K562 (cell line): ENCODE results near the gene CDHR2. TPM values are rescaled to one million over a fixed set of nuclear protein-coding genes. Genes with fewer than 3 reads are reported as not detected.

Source experiments
- ATF1 ChIP-seq, 2 experiments: fragments of 450-650 bp in 1 of 2; IDR thresholded peaks; 2 replicates each; pipeline ENCODE4 v1.6.1; 2016; ENCODE audit warnings: missing compliant biosample characterization in 1 of 2, missing genetic modification characterization in 1 of 2
- CBX1 ChIP-seq: sonication (generic); IDR thresholded peaks from 2 replicates; pipeline ENCODE4 v1.6.1; 2016; ENCODE audit warnings: antibody characterized with exemption, low read depth, mild to moderate bottlenecking
- DNMT1 ChIP-seq: fragments of 450-650 bp; IDR thresholded peaks from 2 replicates; pipeline ENCODE4 v1.6.1; 2016; ENCODE audit warnings: antibody characterized with exemption, mild to moderate bottlenecking
- ELF2 ChIP-seq: fragments of 250-450 bp; sonication (Bioruptor Pico); IDR thresholded peaks from 2 replicates; pipeline ENCODE4 v1.5.0; 2021; ENCODE audit warnings: mild to moderate bottlenecking
- ETS1 ChIP-seq: conservative IDR thresholded peaks from 2 replicates; pipeline ENCODE4 v1.6.1; 2011; ENCODE audit warnings: low read depth, mild to moderate bottlenecking, low read length; ENCODE audit not compliant: control insufficient read depth
- ID3 ChIP-seq, 2 experiments: fragments of 250-450 bp in 1 of 2; fragments of 450-650 bp in 1 of 2; sonication (Bioruptor Pico) in 1 of 2; IDR thresholded peaks; 2 replicates each; pipeline versions ENCODE4 v1.6.1 to v1.8.0; 2016 to 2021; ENCODE audit warnings: mild to moderate bottlenecking in 2 of 2, moderate library complexity in 2 of 2, missing compliant biosample characterization in 1 of 2, missing genetic modification characterization in 1 of 2
- ILK ChIP-seq: fragments of 450-650 bp; IDR thresholded peaks from 2 replicates; pipeline ENCODE4 v1.6.1; 2016; ENCODE audit warnings: missing genetic modification characterization, low read depth, mild to moderate bottlenecking, missing compliant biosample characterization, moderate library complexity, borderline replicate concordance
- KLF10 ChIP-seq: fragments of 250-450 bp; sonication (Bioruptor Pico); IDR thresholded peaks from 2 replicates; pipeline ENCODE4 v1.6.1; 2021; ENCODE audit warnings: matching md5 sums
- MAFF ChIP-seq: IDR thresholded peaks from 2 replicates; pipeline ENCODE4 v1.6.1; 2012; ENCODE audit warnings: low read length, improper control_type of control experiment
- MITF ChIP-seq: IDR thresholded peaks from 2 replicates; pipeline ENCODE4 v1.6.1; 2014; ENCODE audit warnings: antibody characterized with exemption
- NFATC3 ChIP-seq: fragments of 450-650 bp; IDR thresholded peaks from 2 replicates; pipeline ENCODE4 v1.6.1; 2017; ENCODE audit warnings: mild to moderate bottlenecking
- NFIC ChIP-seq: fragments of 450-650 bp; IDR thresholded peaks from 2 replicates; pipeline ENCODE4 v1.6.1; 2017; ENCODE audit warnings: mild to moderate bottlenecking, inconsistent platforms
- POLR2A ChIP-seq: fragments of 450-650 bp; conservative IDR thresholded peaks from 2 replicates; pipeline ENCODE4 v1.6.1; 2016
- POLR2G ChIP-seq: fragments of 200-400 bp; formaldehyde crosslinking; IDR thresholded peaks from 2 replicates; pipeline ENCODE4 v1.6.1; 2017; ENCODE audit warnings: low read depth, mild to moderate bottlenecking, antibody characterized with exemption, low read length, moderate library complexity
- PRMT5 ChIP-seq: sonication (generic); formaldehyde crosslinking; IDR thresholded peaks from 2 replicates; pipeline ENCODE4 v1.5.0; 2020; ENCODE audit warnings: missing genetic modification reagents
- RBM34 ChIP-seq: fragments of 200-400 bp; formaldehyde crosslinking; IDR thresholded peaks from 2 replicates; pipeline ENCODE4 v1.6.1; 2018; ENCODE audit warnings: low read length, borderline replicate concordance; ENCODE audit not compliant: insufficient read depth
- STAT5A ChIP-seq: IDR thresholded peaks from 2 replicates; pipeline ENCODE4 v1.6.1; 2012; ENCODE audit warnings: low read length, inconsistent platforms, borderline replicate concordance
- TAF9B ChIP-seq: fragments of 450-650 bp; IDR thresholded peaks from 2 replicates; pipeline ENCODE4 v1.6.1; 2018; ENCODE audit warnings: mild to moderate bottlenecking; ENCODE audit not compliant: partially characterized antibody
- TCF7 ChIP-seq: sonication (generic); IDR thresholded peaks from 2 replicates; pipeline ENCODE4 v1.6.1; 2016; ENCODE audit warnings: antibody characterized with exemption, borderline replicate concordance
- TCFL5 ChIP-seq: fragments of 250-450 bp; sonication (Bioruptor Pico); conservative IDR thresholded peaks from 2 replicates; pipeline ENCODE4 v1.6.1; 2021; ENCODE audit warnings: mild to moderate bottlenecking, moderate library complexity, matching md5 sums
- TEAD1 ChIP-seq, 2 experiments: fragments of 450-650 bp in 1 of 2; sonication (generic) in 1 of 2; formaldehyde crosslinking; IDR thresholded peaks; 2 replicates each; pipeline versions ENCODE4 v1.4.0 to v1.8.0; 2020 to 2022; ENCODE audit warnings: mild to moderate bottlenecking in 2 of 2, missing genetic modification reagents in 1 of 2
- TRIM28 ChIP-seq: fragments of 450-650 bp; IDR thresholded peaks from 2 replicates; pipeline ENCODE4 v1.6.1; 2017
- YY1 ChIP-seq, 3 experiments: IDR thresholded peaks; 2 replicates each; pipeline ENCODE4 v1.6.1; 2011; ENCODE audit warnings: low read length in 2 of 3, mild to moderate bottlenecking in 2 of 3, moderate library complexity in 2 of 3, borderline replicate concordance in 1 of 3, control low read depth in 1 of 3, low read depth in 1 of 3; ENCODE audit not compliant: insufficient read depth in 3 of 3, insufficient replicate concordance in 2 of 3, control insufficient read depth in 1 of 3, insufficient read length in 1 of 3; ENCODE audit errors: extremely low read depth in 1 of 3
- ZNF184 ChIP-seq: sonication (generic); formaldehyde crosslinking; IDR thresholded peaks from 2 replicates; pipeline ENCODE4 v1.5.0; 2020; ENCODE audit warnings: missing genetic modification reagents
- ZNF232 ChIP-seq: sonication (generic); formaldehyde crosslinking; IDR thresholded peaks from 2 replicates; pipeline ENCODE4 v1.8.0; 2022; ENCODE audit warnings: mild to moderate bottlenecking, missing genetic modification reagents
- ZNF41 ChIP-seq: fragments of 250-450 bp; sonication (Bioruptor Pico); conservative IDR thresholded peaks from 2 replicates; pipeline ENCODE4 v1.4.0; 2020; ENCODE audit warnings: mild to moderate bottlenecking
- ZNF586 ChIP-seq: fragments of 450-650 bp; formaldehyde crosslinking; conservative IDR thresholded peaks from 2 replicates; pipeline ENCODE4 v1.4.0; 2020; ENCODE audit warnings: mild to moderate bottlenecking, moderate library complexity
- polyA plus RNA-seq, 8 experiments: library from polyadenylated mRNA; depleted of rRNA in 4 of 8; stranded (reverse) in 5 of 8; unstranded in 3 of 8; fragments of >200 nt; fragmentation: Nextera tagmentation in 2 of 8; fragmentation: Illumina TruSeq in 1 of 8; extraction: Ambion mirVana in 2 of 8; extraction: Trizol in 1 of 8; gene quantifications; 2 replicates each; pipeline versions ENCODE4 v1.2.1 to v1.2.3, GENCODE V29; 2011 to 2014; ENCODE audit warnings: inconsistent platforms in 1 of 8, missing spikeins in 1 of 8
- total RNA-seq, 7 experiments: library from RNA; depleted of rRNA in 6 of 7; stranded (reverse); fragments of >200 nt in 6 of 7; fragmentation: Illumina TruSeq in 2 of 7; extraction: Trizol in 2 of 7; gene quantifications; 2 replicates each; pipeline versions ENCODE4 v1.2.1 to v1.2.3, GENCODE V29; 2011 to 2021; ENCODE audit warnings: low replicate concordance in 1 of 7

The CDHR2 gene
- total and polyA plus RNA-seq, 9 of the 15 experiments (the other 6 are each of a cell fraction or from before 2014, with no cell fraction given): 0.01 to 0.62 (median 0.09) TPM; not detected in 2

GRCh38 chr5:176543428-176544182, 5.5 kb upstream of the CDHR2 start (continued):
- TF ChIP-seq STAT5A: no peak
- no peak for TF ChIP-seq NFIC
- no peak for TF ChIP-seq ZNF41 (CRISPR knock-in tag)
- no peak for TF ChIP-seq ILK (tag)
- TF ChIP-seq ZNF184 (CRISPR knock-in tag): no peak
- no peak for TF ChIP-seq ZNF586 (CRISPR knock-in tag)
- 0 out of 2 replicates have a peak, but pooled peaks have one; percentile 23 for TF ChIP-seq CBX1
- no peak for TF ChIP-seq ELF2 (CRISPR knock-in tag)
- TF ChIP-seq DNMT1: no peak
- TF ChIP-seq TRIM28: no peak
- no peak for TF ChIP-seq MITF
- no peak for TF ChIP-seq TAF9B
- TF ChIP-seq NFATC3: no peak
- TF ChIP-seq ID3 (CRISPR knock-in tag; IDR thresholded peaks at IDR 0.05): no peak
- no peak for TF ChIP-seq ID3 (tag; IDR thresholded peaks at IDR 0.05)
- no peak for TF ChIP-seq TEAD1 (CRISPR knock-in tag; IDR thresholded peaks at IDR 0.05)
- TF ChIP-seq TCFL5 (CRISPR knock-in tag): no peak
- TF ChIP-seq POLR2G: peak; percentile 78
- TF ChIP-seq KLF10: no peak
- no peak for TF ChIP-seq ATF1 (CRISPR knock-in tag; IDR thresholded peaks at IDR 0.05)
- peak; percentile 68 for TF ChIP-seq ATF1 (tag; IDR thresholded peaks at IDR 0.05)
- TF ChIP-seq RBM34: no peak
- no peak for TF ChIP-seq ETS1
- peak; percentile 74 for TF ChIP-seq POLR2A
- no peak for TF ChIP-seq ZNF232 (CRISPR knock-in tag)
- no peak for TF ChIP-seq MAFF
- no peak for TF ChIP-seq TCF7
- peak in 2 of 3 experiments; percentile 26 to 52 for TF ChIP-seq YY1 (IDR thresholded peaks at IDR 0.05; ENCODE audit: borderline replicate concordance in 1 of 3, control insufficient read depth in 1 of 3, extremely low read depth in 1 of 3, insufficient read depth in 3 of 3, insufficient read length in 1 of 3, insufficient replicate concordance in 2 of 3, low read depth in 1 of 3, low read length in 2 of 3)
- TF ChIP-seq PRMT5 (CRISPR knock-in tag): no peak
